Neural progenitor cell (in vitro differentiated cells): ENCODE data around the gene DBH. TPM values are rescaled to one million over a fixed set of nuclear protein-coding genes. Genes with fewer than 3 reads are reported as not detected.
A peak's percentile ranks its signal among the peaks of the same experiment; 100 is the strongest.

Experiments used
- DNase-seq: peaks from one replicate; pipeline ENCODE4 v3.0.0-alpha.2; 2016; ENCODE audit warnings: low spot score
- H2AFZ ChIP-seq: fragments of 200-600 bp; sonication (generic); replicated peaks from 2 replicates; pipeline ENCODE4 v1.6.1; 2016; ENCODE audit warnings: antibody characterized with exemption
- H3F3A ChIP-seq: fragments of 200-600 bp; sonication (generic); 2 replicates; pipeline ENCODE4 v1.6.1; 2016; ENCODE audit warnings: antibody characterized with exemption, low read depth
- H3K27ac ChIP-seq: fragments of 200-600 bp; sonication (generic); 2 replicates; pipeline ENCODE4 v1.5.1; 2016; ENCODE audit warnings: mild to moderate bottlenecking
- H3K27me3 ChIP-seq: fragments of 200-600 bp; sonication (generic); 2 replicates; pipeline ENCODE4 v1.6.1; 2016; ENCODE audit warnings: mild to moderate bottlenecking, moderate library complexity
- H3K36me3 ChIP-seq: fragments of 200-600 bp; sonication (generic); 2 replicates; pipeline ENCODE4 v1.5.1; 2016
- H3K4me1 ChIP-seq: fragments of 200-600 bp; sonication (generic); 2 replicates; pipeline ENCODE4 v1.6.1; 2016; ENCODE audit warnings: mixed run types
- H3K4me2 ChIP-seq: fragments of 200-600 bp; sonication (generic); 2 replicates; pipeline ENCODE4 v1.6.1; 2016
- H3K4me3 ChIP-seq: fragments of 200-600 bp; sonication (generic); 2 replicates; pipeline ENCODE4 v1.5.1; 2016
- H3K79me2 ChIP-seq: fragments of 200-600 bp; sonication (generic); 2 replicates; pipeline ENCODE4 v1.6.1; 2016; ENCODE audit warnings: low read depth
- H3K9ac ChIP-seq: fragments of 200-600 bp; sonication (generic); 2 replicates; pipeline ENCODE4 v1.6.1; 2016
- H3K9me3 ChIP-seq: fragments of 200-600 bp; sonication (generic); 2 replicates; pipeline ENCODE4 v1.5.1; 2016; ENCODE audit warnings: low read depth
- H4K20me1 ChIP-seq: fragments of 200-600 bp; sonication (generic); 2 replicates; pipeline ENCODE4 v1.6.1; 2016; ENCODE audit warnings: low read depth
- H3K27ac Mint-ChIP-seq: 3 replicates; pipeline ENCODE4 v1.8.0; 2021; ENCODE audit warnings: mixed read lengths
- H3K27me3 Mint-ChIP-seq: 2 replicates; pipeline ENCODE4 v1.8.0; 2022; ENCODE audit warnings: low read depth, mild to moderate bottlenecking, inconsistent platforms, moderate library complexity, mixed read lengths; ENCODE audit not compliant: insufficient read depth
- H3K36me3 Mint-ChIP-seq: 3 replicates; pipeline ENCODE4 v1.8.0; 2021; ENCODE audit warnings: mixed read lengths
- H3K4me1 Mint-ChIP-seq: 3 replicates; pipeline ENCODE4 v1.8.0; 2021; ENCODE audit warnings: mixed read lengths
- H3K4me3 Mint-ChIP-seq: 3 replicates; pipeline ENCODE4 v1.8.0; 2021; ENCODE audit warnings: mild to moderate bottlenecking, moderate library complexity, mixed read lengths
- H3K9me3 Mint-ChIP-seq: 3 replicates; pipeline ENCODE4 v1.8.0; 2020; ENCODE audit warnings: mixed read lengths
- EZH2 ChIP-seq: fragments of 200-600 bp; sonication (generic); IDR thresholded peaks from 2 replicates; pipeline ENCODE4 v1.6.1; 2017; ENCODE audit warnings: antibody characterized with exemption, mild to moderate bottlenecking, moderate library complexity
- EZH2phosphoT487 ChIP-seq: fragments of 200-600 bp; sonication (generic); IDR thresholded peaks from 2 replicates; pipeline ENCODE4 v1.6.1; 2017; ENCODE audit warnings: antibody characterized with exemption
- total RNA-seq: library from RNA; depleted of rRNA; stranded (reverse); fragments of >200 nt; gene quantifications from 2 replicates; pipeline ENCODE4 v1.2.3, GENCODE V29; 2015; ENCODE audit warnings: low replicate concordance
- TF ChIP-seq, protein P1 (sequence below): fragments of 200-600 bp; sonication (generic); IDR thresholded peaks from 2 replicates; pipeline ENCODE4 v1.5.1; 2017; ENCODE audit warnings: antibody characterized with exemption, mild to moderate bottlenecking

DBH gene
- total RNA-seq, 1 donor from 2014 or later = not detected

- Mint-ChIP-seq H3K4me1 (peaks cover 14% of the 10 kb centered on the region), H3K9me3 (peaks cover 13% of the 10 kb centered on the region), H3K27ac (no peak overlapping the region), H3K4me3 (no peak overlapping the region), H3K27me3 (peaks cover 19% of the 10 kb centered on the region), H3K36me3 (peaks cover 3% of the 10 kb centered on the region)
- Histone ChIP-seq H3K9me3 (no peaks in the 10 kb centered on the region), H3F3A (peaks cover 3% of the 10 kb centered on the region), H2AFZ (no peak overlapping the region), H3K4me2 (no peak overlapping the region), H3K36me3 (no peaks in the 10 kb centered on the region), H3K9ac (no peak overlapping the region), H3K27ac (no peak overlapping the region), H3K79me2 (no peaks in the 10 kb centered on the region), H3K4me1 (peaks cover 11% of the 10 kb centered on the region), H3K27me3 (no peaks in the 10 kb centered on the region), H3K4me3 (no peak overlapping the region), H4K20me1 (no peaks in the 10 kb centered on the region)
- TF ChIP-seq EZH2 = no peak
- TF ChIP-seq, protein P1, sequence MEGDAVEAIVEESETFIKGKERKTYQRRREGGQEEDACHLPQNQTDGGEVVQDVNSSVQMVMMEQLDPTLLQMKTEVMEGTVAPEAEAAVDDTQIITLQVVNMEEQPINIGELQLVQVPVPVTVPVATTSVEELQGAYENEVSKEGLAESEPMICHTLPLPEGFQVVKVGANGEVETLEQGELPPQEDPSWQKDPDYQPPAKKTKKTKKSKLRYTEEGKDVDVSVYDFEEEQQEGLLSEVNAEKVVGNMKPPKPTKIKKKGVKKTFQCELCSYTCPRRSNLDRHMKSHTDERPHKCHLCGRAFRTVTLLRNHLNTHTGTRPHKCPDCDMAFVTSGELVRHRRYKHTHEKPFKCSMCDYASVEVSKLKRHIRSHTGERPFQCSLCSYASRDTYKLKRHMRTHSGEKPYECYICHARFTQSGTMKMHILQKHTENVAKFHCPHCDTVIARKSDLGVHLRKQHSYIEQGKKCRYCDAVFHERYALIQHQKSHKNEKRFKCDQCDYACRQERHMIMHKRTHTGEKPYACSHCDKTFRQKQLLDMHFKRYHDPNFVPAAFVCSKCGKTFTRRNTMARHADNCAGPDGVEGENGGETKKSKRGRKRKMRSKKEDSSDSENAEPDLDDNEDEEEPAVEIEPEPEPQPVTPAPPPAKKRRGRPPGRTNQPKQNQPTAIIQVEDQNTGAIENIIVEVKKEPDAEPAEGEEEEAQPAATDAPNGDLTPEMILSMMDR = peak; percentile 68
- peak; percentile 45 for DNase-seq
Observed at GRCh38 chr9:133589454-133590227, 46.5 kb upstream of the DBH start.

DNA sequence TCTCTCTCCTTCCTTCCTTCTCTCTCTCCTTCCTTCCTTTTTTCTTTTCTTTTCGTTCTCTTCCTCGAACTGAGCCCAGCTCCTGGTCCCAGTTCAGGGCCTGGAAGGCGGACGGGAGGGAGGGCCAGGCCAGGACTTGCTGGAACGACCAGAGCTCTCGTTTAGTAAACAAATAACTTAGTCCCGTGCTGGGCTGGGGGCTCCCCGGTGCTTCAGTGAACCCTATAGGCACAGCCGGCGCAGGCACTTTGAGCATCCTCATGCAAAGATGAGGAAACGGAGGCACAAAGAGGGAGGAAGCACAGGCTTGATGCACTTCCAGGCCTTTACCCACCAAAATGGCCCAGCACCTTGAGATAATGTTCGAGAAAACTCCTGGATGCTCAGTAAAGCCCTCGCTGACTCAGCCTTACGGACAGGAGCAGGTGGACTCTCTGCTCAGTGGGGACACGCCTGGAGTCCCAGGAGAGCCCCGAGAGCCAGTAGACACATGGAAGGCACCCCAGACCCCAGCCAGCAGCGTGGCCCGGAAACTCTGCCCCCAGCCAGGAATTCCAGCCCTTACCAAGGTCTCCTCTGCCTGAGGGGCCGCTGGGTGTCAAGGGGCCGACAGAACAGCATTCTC, 45.8 kb upstream of the DBH start:
- Mint-ChIP-seq H3K27ac (no peak overlapping the region), H3K4me3 (no peak overlapping the region), H3K4me1 (peaks cover 9% of the 10 kb centered on the region), H3K27me3 (peaks cover 19% of the 10 kb centered on the region), H3K9me3 (peaks cover 13% of the 10 kb centered on the region), H3K36me3 (peaks cover 3% of the 10 kb centered on the region)
- DNase-seq = no peak
- Histone ChIP-seq H3K4me2 (no peak overlapping the region), H3K27me3 (no peaks in the 10 kb centered on the region), H3K9me3 (no peaks in the 10 kb centered on the region), H3K79me2 (no peaks in the 10 kb centered on the region), H3K4me3 (no peak overlapping the region), H3F3A (no peaks in the 10 kb centered on the region), H3K27ac (no peak overlapping the region), H3K4me1 (peaks cover 4% of the 10 kb centered on the region), H2AFZ (no peak overlapping the region), H3K9ac (no peak overlapping the region), H4K20me1 (no peaks in the 10 kb centered on the region), H3K36me3 (no peaks in the 10 kb centered on the region)
- no peak for TF ChIP-seq EZH2
- no peak for TF ChIP-seq EZH2phosphoT487
- TF ChIP-seq, protein P1 = no peak

DNA sequence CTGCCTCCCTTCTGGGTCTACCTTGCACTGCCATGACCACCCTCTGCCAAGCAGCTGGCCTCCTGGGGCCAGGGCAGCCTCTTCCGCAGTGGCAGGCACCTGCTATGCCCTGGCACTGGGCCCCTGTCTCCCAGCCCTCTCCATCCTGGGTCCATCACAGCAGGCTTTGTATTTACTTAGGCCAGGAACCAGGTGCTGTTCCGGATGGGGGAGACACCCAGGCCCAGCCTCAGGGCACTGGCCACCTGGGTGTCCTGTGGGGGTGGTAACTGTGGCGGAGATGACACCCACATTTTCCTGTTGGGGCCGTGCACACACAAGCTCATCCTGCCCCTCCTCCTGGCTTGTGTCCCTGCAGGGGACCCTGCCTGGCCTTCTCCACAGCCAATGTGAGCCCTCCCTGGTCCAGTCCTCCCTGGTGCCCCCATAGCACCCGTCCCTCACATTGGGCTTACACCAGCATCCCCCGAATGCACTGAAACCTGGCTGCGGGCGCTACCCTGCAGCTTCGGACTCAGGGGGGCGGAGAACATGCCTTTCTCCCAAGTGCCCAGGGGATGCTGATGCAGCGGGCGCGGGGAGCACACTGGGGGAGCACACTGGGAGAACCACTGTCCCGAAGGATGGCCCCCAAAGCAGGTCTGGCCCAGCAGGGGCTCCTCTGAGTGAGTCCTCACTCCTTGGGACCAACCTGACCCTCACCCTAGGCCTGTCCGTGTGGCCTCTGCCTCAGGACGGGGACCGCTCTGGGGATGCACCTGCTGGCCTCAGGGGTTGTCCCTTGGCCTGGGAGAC, 44.9 kb upstream of the DBH start:
- Mint-ChIP-seq H3K4me1 (no peaks in the 10 kb centered on the region), H3K9me3 (peaks cover 18% of the 10 kb centered on the region), H3K36me3 (peaks cover 3% of the 10 kb centered on the region), H3K4me3 (no peak overlapping the region), H3K27ac (no peak overlapping the region), H3K27me3 (peaks cover 20% of the 10 kb centered on the region)
- Histone ChIP-seq H4K20me1 (no peaks in the 10 kb centered on the region), H3K9me3 (no peaks in the 10 kb centered on the region), H3K79me2 (no peaks in the 10 kb centered on the region), H2AFZ (no peak overlapping the region), H3K4me2 (no peak overlapping the region), H3K36me3 (no peaks in the 10 kb centered on the region), H3K4me3 (no peak overlapping the region), H3K27ac (no peak overlapping the region), H3K4me1 (no peaks in the 10 kb centered on the region), H3K27me3 (no peaks in the 10 kb centered on the region), H3F3A (no peaks in the 10 kb centered on the region), H3K9ac (no peak overlapping the region)
- TF ChIP-seq EZH2phosphoT487 = no peak
- no peak for TF ChIP-seq EZH2
- TF ChIP-seq, protein P1 = no peak
- DNase-seq = no peak
